GM23248 (cell line): ENCODE results near the gene CATSPERD.
"Not testable (repeated sequence)": the region's sequence is repeated elsewhere in the genome, so short reads cannot be mapped to it uniquely, and the experiment has no call there.

Source experiments
- EZH2 ChIP-seq: fragments of 200-600 bp; sonication (generic); IDR thresholded peaks from 2 replicates; pipeline ENCODE4 v1.6.1; 2018; ENCODE audit warnings: antibody characterized with exemption, mild to moderate bottlenecking; ENCODE audit not compliant: insufficient read depth, poor library complexity, severe bottlenecking
- EZH2phosphoT487 ChIP-seq: fragments of 200-600 bp; sonication (generic); IDR thresholded peaks from 2 replicates; pipeline ENCODE4 v1.6.1; 2018; ENCODE audit warnings: antibody characterized with exemption, moderate library complexity, mild to moderate bottlenecking, low read depth; ENCODE audit not compliant: insufficient read depth

- not testable (repeated sequence) for TF ChIP-seq EZH2, EZH2phosphoT487
Observed at GRCh38 chr19:5748920-5749319, 28.5 kb downstream of the CATSPERD start.
